PC-9 (cell line): ENCODE results near the gene PTPRC. TPM values are rescaled to one million over a fixed set of nuclear protein-coding genes. Genes with fewer than 3 reads are reported as not detected.

Experiments
- BruUV-seq: library from RNA; stranded (reverse); fragments of 400-500 nt; replicated peaks from 2 replicates; lab custom pipeline; 2021; lab: Mats Ljungman, UMichigan
- CTCF ChIA-PET: fragments of 300-600 bp; sonication (Branson Sonifier 250); formaldehyde crosslinking; loops from one replicate; lab custom pipeline; 2022; ENCODE audit warnings: antibody characterized with exemption; lab: Charles Lee
- POLR2A ChIA-PET: fragments of 300-600 bp; sonication (Branson Sonifier 250); formaldehyde crosslinking; loops from one replicate; lab custom pipeline; 2022; ENCODE audit warnings: antibody characterized with exemption; ENCODE audit not compliant: unreplicated experiment; lab: Charles Lee
- DNase-seq, 2 experiments: peaks; one replicate each; pipeline versions ENCODE4 v3.0.0 to v3.0.0-alpha.2; 2015 to 2022; ENCODE audit warnings: mixed read lengths in 1 of 2
- H2AFZ ChIP-seq: fragments of 200-600 bp; sonication (generic); 2 replicates; pipeline ENCODE4 v1.8.1; 2017; ENCODE audit warnings: antibody characterized with exemption
- H3F3A ChIP-seq: fragments of 200-600 bp; sonication (generic); 2 replicates; pipeline ENCODE4 v1.8.1; 2017; ENCODE audit warnings: antibody characterized with exemption, mild to moderate bottlenecking, low read depth; ENCODE audit not compliant: insufficient read depth
- H3K27ac ChIP-seq: fragments of 200-600 bp; sonication (generic); 2 replicates; pipeline ENCODE4 v1.6.1; 2016; ENCODE audit warnings: mixed run types
- H3K27me3 ChIP-seq: fragments of 200-600 bp; sonication (generic); 2 replicates; pipeline ENCODE4 v1.6.1; 2016; ENCODE audit warnings: low read depth, mixed run types; ENCODE audit not compliant: insufficient read depth
- H3K36me3 ChIP-seq: fragments of 200-600 bp; sonication (generic); 2 replicates; pipeline ENCODE4 v1.6.1; 2016; ENCODE audit warnings: low read depth, mixed run types
- H3K4me1 ChIP-seq: fragments of 200-600 bp; sonication (generic); replicated peaks from 2 replicates; pipeline ENCODE4 v1.6.1; 2016; ENCODE audit warnings: mixed run types; ENCODE audit not compliant: insufficient read depth
- H3K4me2 ChIP-seq: fragments of 200-600 bp; sonication (generic); 2 replicates; pipeline ENCODE4 v1.6.1; 2017; ENCODE audit warnings: mixed run types
- H3K4me3 ChIP-seq: fragments of 200-600 bp; sonication (generic); 2 replicates; pipeline ENCODE4 v1.6.1; 2016; ENCODE audit warnings: mixed run types
- H3K79me2 ChIP-seq: fragments of 200-600 bp; sonication (generic); 2 replicates; pipeline ENCODE4 v1.6.1; 2017; ENCODE audit warnings: low read depth, mixed run types
- H3K9me2 ChIP-seq: fragments of 200-600 bp; sonication (generic); 2 replicates; pipeline ENCODE4 v1.8.1; 2017; ENCODE audit warnings: mild to moderate bottlenecking; ENCODE audit not compliant: insufficient read depth
- H3K9me3 ChIP-seq: fragments of 200-600 bp; sonication (generic); 2 replicates; pipeline ENCODE4 v1.8.1; 2016; ENCODE audit warnings: low read depth; ENCODE audit not compliant: insufficient read depth
- H4K20me1 ChIP-seq: fragments of 200-600 bp; sonication (generic); 2 replicates; pipeline ENCODE4 v1.8.1; 2017; ENCODE audit not compliant: insufficient read depth
- CTCF ChIP-seq: fragments of 200-600 bp; sonication (generic); conservative IDR thresholded peaks from 2 replicates; pipeline ENCODE4 v1.6.1; 2017; ENCODE audit warnings: mixed run types, antibody characterized with exemption, mild to moderate bottlenecking, moderate library complexity
- EZH2 ChIP-seq: fragments of 200-600 bp; sonication (generic); IDR thresholded peaks from 2 replicates; pipeline ENCODE4 v1.8.0; 2017; ENCODE audit warnings: antibody characterized with exemption, low read depth
- intact Hi-C: fragments of 100-400 bp; cut with micrococcal nuclease; formaldehyde crosslinking; loops from one replicate; pipeline ENCODE4 v1.10.0; 2022; ENCODE audit not compliant: unreplicated experiment
- total RNA-seq: library from RNA; stranded (reverse); gene quantifications from 2 replicates; pipeline ENCODE4 v1.2.3, GENCODE V29; 2021

The PTPRC gene
- total RNA-seq, 1 experiment from 2014 or later: 0.79 TPM

GRCh38 chr1:198806861-198807260 is 168.0 kb downstream of the PTPRC start:
- Histone ChIP-seq H3K27ac (no peak overlapping the region), H3K4me1 (no peaks in the 10 kb centered on the region), H3F3A (no peaks in the 10 kb centered on the region), H3K9me2 (no peaks in the 10 kb centered on the region), H3K36me3 (no peaks in the 10 kb centered on the region), H4K20me1 (no peaks in the 10 kb centered on the region), H2AFZ (no peak overlapping the region), H3K9me3 (no peaks in the 10 kb centered on the region; the same call in 1 of the 2 replicates), H3K4me2 (no peak overlapping the region), H3K27me3 (no peaks in the 10 kb centered on the region), H3K79me2 (no peaks in the 10 kb centered on the region), H3K4me3 (no peak overlapping the region)
- CTCF ChIA-PET: no interaction called here
- POLR2A ChIA-PET: no interaction called here
- intact Hi-C loops: no loop called here
- DNase-seq: no peak
- TF ChIP-seq CTCF: no peak
- no peak for TF ChIP-seq EZH2
- BruUV-seq: no TSS peak

Other genes starting within 250 kb of the PTPRC start
- not detected in 2 replicates for gene ATP6V1G3, start 98.4 kb upstream of the PTPRC start, total RNA-seq